Body of pancreas (tissue), 4 donors: ENCODE measurements around the gene C19orf47. TPM values are rescaled to one million over a fixed set of nuclear protein-coding genes. Genes with fewer than 3 reads are reported as not detected.

Source experiments
- ATAC-seq: fragments of 150-250 bp; one replicate; pipeline ENCODE4 v1.9.1; 2016
- DNase-seq, 4 donors: peaks; one replicate each; pipeline ENCODE4 v3.0.0-alpha.2; 2019
- H3K27ac ChIP-seq, 4 donors: fragments of 200-600 bp; sonication (generic); 1 replicate in 3 of 4; 2 replicates in 1 of 4; pipeline versions ENCODE4 v1.5.1 to v1.6.1; 2016 to 2019; ENCODE audit warnings: mild to moderate bottlenecking in 1 of 4, mixed read lengths in 1 of 4, moderate library complexity in 1 of 4
- H3K27me3 ChIP-seq, 2 donors: fragments of 200-600 bp; sonication (generic); one replicate each; pipeline ENCODE4 v1.6.0; 2016; ENCODE audit warnings: mild to moderate bottlenecking in 1 of 2
- H3K36me3 ChIP-seq, 2 donors: fragments of 200-600 bp; sonication (generic); replicated peaks in 1 of 2; 2 replicates each; pipeline ENCODE4 v1.5.1; 2016; ENCODE audit warnings: low read depth in 2 of 2; ENCODE audit not compliant: insufficient read depth in 1 of 2
- H3K4me1 ChIP-seq: fragments of 200-600 bp; sonication (generic); one replicate; pipeline ENCODE4 v1.6.0; 2016
- H3K4me3 ChIP-seq, 2 donors: fragments of 200-600 bp; sonication (generic); 1 replicate in 1 of 2; 2 replicates in 1 of 2; pipeline ENCODE4 v1.5.1; 2016 to 2019
- H3K9me3 ChIP-seq, 3 donors: fragments of 200-600 bp; sonication (generic); 1 replicate in 2 of 3; 2 replicates in 1 of 3; pipeline ENCODE4 v1.5.1; 2016
- CTCF ChIP-seq, 7 experiments: fragments of 450-650 bp in 4 of 7; fragments of 200-600 bp in 3 of 7; sonication (generic) in 3 of 7; IDR thresholded peaks; one replicate each; pipeline ENCODE4 v1.5.1; 2016 to 2019; ENCODE audit warnings: antibody characterized with exemption in 7 of 7
- POLR2A ChIP-seq, 3 donors: fragments of 450-650 bp; IDR thresholded peaks; one replicate each; pipeline ENCODE4 v1.6.1; 2016; ENCODE audit warnings: antibody characterized with exemption in 3 of 3, mild to moderate bottlenecking in 2 of 3
- WGBS, 2 donors: methylation state at CpG; one replicate each; pipeline ENCODE4 v1.1.5; 2017; 5-methylcytosine and 5-hydroxymethylcytosine counted together
- intact Hi-C: fragments of 100-400 bp; cut with DNase I; formaldehyde crosslinking; loops from one replicate; pipeline ENCODE4 v1.15.1; 2023
- total RNA-seq, 2 donors: library from RNA; depleted of rRNA; stranded (reverse); fragments of >200 nt; gene quantifications; one replicate each; pipeline ENCODE4 v1.1.0, GENCODE V29; 2016

C19orf47 gene
- total RNA-seq, 2 donors from 2014 or later, result 3.9 to 19.8 TPM

GRCh38 chr19:40390084-40390742 is 42.0 kb upstream of the C19orf47 start, which contains the start of gene HIPK4:
TSS of gene HIPK4 (minus strand) at chr19:40390181. CDS start at chr19:40389902, 279 bp downstream.
- ATAC-seq (no peak), DNase-seq (no peak)
- no peak within 1 kb of the TSS for H3K27ac ChIP-seq
- no peaks in the 10 kb centered on the region for H3K27me3 ChIP-seq
- no peaks in the 10 kb centered on the region for H3K36me3 ChIP-seq
- TF ChIP-seq CTCF (IDR thresholded peaks at IDR 0.05), result no peak
- TF ChIP-seq POLR2A (IDR thresholded peaks at IDR 0.05), result no peak
- no peaks in the 10 kb centered on the region for H3K9me3 ChIP-seq
- H3K4me3 ChIP-seq, result no peak within 1 kb of the TSS
- intact Hi-C loops, result no loop called here
- WGBS, 2 donors, result 80 to 87% methylated on average over 8 to 10 of the region's 10 CpGs
- H3K4me1 ChIP-seq, result no peaks in the 10 kb centered on the region

GRCh38 chr19:40389404-40390083 is 41.3 kb upstream of the C19orf47 start:
- no peak for DNase-seq
- intact Hi-C loops, result no loop called here
- TF ChIP-seq CTCF (IDR thresholded peaks at IDR 0.05) (no peak), POLR2A (IDR thresholded peaks at IDR 0.05) (no peak)
- Histone ChIP-seq H3K4me1 (no peaks in the 10 kb centered on the region), H3K36me3 (no peaks in the 10 kb centered on the region), H3K9me3 (no peaks in the 10 kb centered on the region), H3K4me3 (no peak overlapping the region), H3K27ac (no peak overlapping the region), H3K27me3 (no peaks in the 10 kb centered on the region)
- no peak for ATAC-seq
- 87 to 94% methylated on average over 9 to 33 of the region's 33 CpGs for WGBS, 2 donors

GRCh38 chr19:40388481-40388880 is 40.3 kb upstream of the C19orf47 start:
- DNase-seq (no peak), ATAC-seq (no peak)
- intact Hi-C loops, result no loop called here
- Histone ChIP-seq H3K4me3 (no peak overlapping the region), H3K27me3 (no peaks in the 10 kb centered on the region), H3K4me1 (no peaks in the 10 kb centered on the region), H3K27ac (no peak overlapping the region), H3K36me3 (no peaks in the 10 kb centered on the region), H3K9me3 (no peaks in the 10 kb centered on the region)
- TF ChIP-seq CTCF (IDR thresholded peaks at IDR 0.05), result no peak
- TF ChIP-seq POLR2A (IDR thresholded peaks at IDR 0.05), result no peak
- WGBS, 2 donors, result 60 to 67% methylated on average over 2 to 3 of the region's 3 CpGs

GRCh38 chr19:40387155-40387554 is 39.0 kb upstream of the C19orf47 start:
- Histone ChIP-seq H3K27ac (no peak overlapping the region), H3K4me1 (no peaks in the 10 kb centered on the region), H3K36me3 (no peaks in the 10 kb centered on the region), H3K4me3 (no peak overlapping the region), H3K9me3 (no peaks in the 10 kb centered on the region), H3K27me3 (no peaks in the 10 kb centered on the region)
- 91 to 92% methylated on average over 10 of the region's 10 CpGs for WGBS, 2 donors
- intact Hi-C loops, result no loop called here
- ATAC-seq, result no peak
- TF ChIP-seq CTCF (IDR thresholded peaks at IDR 0.05) (no peak), POLR2A (IDR thresholded peaks at IDR 0.05) (no peak)
- no peak for DNase-seq
